Activated T-cell treated with anti-CD3 and anti-CD28 coated beads for 48 hours (primary cell): Measurements from ENCODE around the gene ALS2.
"Not testable (repeated sequence)": the region's sequence is repeated elsewhere in the genome, so short reads cannot be mapped to it uniquely, and the experiment has no call there.

Experiments used
- DNase-seq: peaks from one replicate; pipeline ENCODE4 v3.0.0-alpha.2; 2020; ENCODE audit warnings: low read depth

The ALS2 gene

DNA sequence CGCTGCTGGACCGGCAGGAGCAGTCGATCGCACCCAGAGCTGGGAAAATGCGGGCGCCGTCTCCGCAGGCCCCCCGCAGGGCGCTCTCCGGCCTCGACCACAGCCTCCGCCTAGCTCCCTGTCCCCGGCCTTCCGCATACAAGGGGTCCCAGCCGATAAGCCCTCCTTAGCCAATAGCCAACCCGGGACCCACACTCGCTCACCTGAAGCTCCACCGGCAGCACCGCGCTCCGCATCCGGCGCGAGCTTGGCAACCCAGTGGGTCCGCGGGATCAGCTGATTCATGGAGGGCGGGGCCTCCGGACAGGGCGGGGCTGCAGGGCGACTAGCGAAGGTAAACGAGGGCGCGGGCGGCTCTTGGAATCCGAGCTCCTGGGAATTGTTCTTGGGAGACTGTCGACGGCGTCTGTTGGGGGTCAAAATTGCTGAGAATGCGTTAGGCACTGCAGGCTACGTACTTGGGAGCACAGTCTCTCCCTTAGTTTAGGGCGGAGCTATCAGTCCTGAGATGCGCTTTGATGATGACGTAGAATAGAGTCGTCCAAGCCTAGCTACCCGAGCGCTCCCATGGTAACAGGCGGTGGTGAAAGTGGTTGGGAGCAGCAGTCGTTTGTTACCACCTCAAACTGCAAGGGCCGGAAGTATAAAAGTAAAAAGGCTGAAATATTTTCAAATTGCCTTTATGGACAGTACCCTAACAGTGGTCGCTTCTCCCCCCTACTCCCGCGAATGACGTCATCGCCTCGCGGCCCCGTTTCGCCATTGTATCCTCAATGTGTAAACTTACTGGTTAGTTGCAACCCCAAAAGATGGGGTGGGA, at the start of gene ALS2:
ALS2 (minus strand) TSS at position 260 of the 820 bp plus-strand sequence. CDS start 12,048 bp downstream, outside the sequence.
- DNase-seq: peak; percentile 90

DNA sequence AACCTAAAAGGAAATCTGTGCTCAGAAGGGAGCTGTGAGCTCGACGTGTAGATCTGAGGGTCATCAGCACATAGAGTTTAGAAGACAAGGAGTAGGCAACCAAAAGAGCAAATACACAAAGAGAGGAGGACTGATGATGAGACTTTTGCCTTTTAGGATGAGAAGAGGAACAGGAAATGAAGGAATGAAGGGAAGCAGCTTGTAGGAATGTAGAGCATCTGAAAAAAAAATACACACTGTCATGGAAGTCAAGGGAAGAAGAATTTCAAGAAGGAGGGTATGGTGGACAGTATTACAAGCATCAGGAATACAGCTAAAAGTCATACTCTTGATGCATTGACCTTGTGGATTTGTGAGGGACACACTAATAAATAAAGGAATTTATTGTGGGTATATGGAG, 47.5 kb upstream of the ALS2 start:
- no peak for DNase-seq

DNA sequence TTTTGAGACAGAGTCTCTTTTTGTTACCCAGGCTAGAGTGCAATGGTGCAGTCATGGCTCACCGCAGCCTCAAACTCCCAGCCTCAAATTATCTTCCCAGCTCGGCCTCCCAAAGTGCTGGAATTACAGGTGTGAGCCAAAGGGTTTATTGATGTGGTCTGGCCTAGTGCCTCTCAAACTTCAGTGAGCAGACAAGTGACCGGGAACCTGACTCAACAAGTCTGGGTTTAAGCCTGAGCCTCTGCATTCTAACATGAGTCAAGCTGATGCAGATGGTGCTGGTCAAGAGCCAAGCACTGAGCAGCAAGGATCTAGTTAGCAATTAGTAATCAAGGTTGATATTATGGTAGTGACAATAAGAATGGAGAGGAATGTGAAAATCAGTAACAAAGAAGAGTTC, 46.9 kb upstream of the ALS2 start:
- no peak for DNase-seq

DNA sequence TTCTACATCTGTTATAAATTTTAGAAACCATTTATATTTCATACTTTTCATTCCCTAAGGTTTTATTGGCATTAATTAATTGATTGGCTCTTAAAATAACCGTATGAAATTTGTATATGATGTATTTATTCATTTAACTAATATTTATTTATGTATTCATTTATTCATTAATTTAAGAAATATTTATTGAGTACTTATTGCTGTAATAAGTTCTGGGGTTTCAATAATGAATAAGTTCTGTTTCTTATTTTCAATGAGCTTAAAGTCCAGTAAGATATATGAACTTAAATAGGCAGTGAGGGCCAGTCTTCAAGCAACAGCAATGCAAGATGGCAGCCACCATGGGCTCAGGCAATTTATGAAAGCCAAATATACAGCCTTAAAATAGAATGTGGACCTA, 43.5 kb upstream of the ALS2 start:
- no peak for DNase-seq

DNA sequence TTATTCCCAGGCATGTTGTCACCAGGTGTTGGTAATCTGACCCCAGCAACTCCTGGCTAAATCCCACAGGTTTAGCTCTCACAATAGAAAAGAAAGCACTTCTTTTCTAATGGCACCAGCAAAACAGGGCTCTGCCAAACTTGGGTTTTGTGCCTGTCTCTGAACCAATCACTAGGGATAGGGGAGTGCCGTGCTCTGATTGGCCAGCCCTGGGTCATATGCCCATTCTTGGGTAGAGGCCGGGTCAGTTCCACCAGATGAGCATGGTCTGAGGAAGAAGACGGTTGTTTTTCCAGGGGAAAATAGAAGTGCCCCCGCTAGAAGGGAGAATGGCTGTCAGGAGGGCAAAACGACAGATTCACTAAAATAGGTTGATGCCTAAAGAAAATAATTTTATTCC, 40.3 kb upstream of the ALS2 start:
- no peak for DNase-seq

DNA sequence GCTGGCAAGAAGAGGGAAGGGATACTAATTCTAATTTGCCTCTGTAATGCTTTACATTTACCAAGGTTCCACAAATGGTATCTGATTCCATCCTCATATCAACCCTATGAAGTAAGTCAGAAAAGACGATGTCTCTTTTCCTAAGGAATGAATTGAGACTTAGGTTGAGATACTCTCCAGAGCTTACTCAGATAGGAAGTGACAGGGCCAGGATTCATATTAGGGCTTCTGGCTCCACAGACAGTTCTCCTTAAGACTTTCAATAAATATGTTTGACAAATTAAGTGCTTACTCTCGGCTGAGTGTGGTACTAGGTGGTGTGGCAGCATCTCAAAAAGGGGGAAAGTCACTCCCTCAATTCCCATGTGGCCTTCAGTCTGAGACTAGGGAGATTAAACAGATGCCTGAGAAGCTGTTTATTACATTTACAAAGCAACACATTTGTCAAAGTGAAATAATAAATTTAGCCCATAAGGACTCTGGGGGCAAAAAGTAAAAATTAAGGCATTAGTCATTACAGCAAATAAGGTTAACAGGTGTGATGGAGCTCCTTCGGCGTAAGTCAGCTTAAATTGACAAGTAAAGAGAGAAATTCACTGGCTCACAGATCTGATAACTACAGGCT, 39.8 kb upstream of the ALS2 start:
- no peak for DNase-seq

DNA sequence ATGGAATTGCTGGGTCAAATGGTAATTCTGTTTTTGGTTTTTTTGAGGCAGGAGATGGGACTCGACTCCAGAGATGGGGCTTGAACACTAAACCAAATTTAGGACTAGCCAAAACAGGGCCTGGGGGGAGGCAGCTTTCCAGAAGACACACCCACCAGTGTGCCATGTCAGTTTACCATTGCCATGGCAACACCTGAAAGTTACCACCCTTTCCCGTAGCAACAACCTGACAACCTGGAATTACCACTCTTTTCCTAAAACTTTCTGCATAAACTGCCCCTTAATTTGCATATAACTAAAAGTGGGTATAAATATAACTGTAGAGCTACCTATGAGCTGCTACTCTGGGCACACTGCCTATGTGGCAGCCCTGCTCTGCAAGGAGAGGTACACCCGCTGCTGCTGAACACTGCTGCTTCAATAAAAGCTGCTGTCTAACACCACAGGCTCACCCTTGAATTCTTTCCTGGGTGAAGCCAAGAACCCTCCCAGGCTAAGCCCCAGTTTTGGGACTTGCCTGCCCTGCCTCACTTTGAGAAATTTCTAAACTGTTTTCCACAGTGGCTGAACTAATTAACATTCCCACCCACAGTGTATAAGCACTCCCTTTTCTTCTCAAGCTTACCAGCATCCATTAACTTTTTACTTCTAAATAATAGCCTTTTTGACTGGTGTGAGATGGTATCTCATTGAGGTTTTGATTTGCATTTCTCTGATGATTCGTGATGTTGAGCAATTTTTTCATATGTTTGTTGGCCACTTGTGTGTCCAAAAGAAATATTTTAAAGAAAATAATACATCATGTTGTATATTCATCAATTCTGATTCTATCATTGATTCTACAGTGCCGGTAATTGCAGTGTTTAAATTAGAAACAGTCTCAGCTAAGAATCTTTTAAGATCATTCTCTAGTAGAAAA, 36.2 kb upstream of the ALS2 start:
- no peak for DNase-seq

DNA sequence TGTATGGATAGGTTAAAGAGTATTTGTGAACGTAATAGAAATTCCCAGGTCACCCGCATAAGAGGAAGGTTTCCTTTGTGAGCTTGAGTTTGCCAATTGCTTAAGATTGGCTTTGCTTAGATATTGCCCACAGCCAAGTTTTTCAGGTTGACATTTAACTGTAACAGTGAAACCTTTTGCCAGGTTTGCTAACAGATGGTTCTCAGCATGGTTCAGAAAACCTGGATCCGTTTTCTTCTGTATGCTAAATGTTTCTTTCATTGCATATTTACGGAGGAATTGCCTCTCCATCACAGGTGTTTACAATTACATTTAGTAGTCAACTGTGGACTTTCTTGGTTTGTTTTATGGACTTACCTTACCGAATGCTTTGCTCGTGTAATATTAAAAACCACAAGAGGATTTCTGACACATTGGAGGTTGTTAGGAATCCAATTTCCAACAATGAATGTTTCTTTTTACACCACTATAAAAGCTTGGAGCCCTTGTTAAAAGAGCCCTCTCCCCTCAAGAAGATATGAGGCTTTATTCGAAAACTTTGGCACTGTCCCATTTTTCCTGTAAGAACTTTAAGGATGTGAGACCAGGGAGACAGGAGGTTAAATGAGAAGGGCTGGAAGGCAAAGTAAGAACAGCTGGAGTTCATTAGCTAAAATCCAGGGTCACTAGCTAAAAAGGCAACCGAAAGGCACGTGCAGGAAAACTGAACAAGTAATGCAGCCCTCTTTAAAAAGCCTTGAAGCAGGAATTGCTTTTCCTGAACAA, 33.4 kb upstream of the ALS2 start:
- DNase-seq: no peak

DNA sequence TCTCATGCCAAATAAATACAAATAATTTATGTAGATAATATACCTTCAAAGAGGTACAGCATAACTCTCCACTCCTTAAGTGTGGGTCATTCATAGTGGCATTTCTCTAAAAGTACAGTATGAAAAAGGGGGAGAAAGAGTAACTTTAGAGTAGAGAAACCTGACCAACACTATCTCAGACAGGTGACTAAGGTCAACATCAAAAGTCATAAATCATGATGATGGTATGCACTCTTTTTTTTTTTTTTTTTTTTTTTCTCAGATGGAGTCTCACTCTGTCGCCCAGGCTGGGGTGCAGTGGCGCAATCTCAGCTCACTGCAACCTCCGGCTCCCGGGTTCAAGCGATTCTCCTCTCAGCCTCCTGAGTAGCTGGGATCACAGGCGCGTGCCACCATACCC, 29.9 kb upstream of the ALS2 start:
- not testable (repeated sequence) for DNase-seq

DNA sequence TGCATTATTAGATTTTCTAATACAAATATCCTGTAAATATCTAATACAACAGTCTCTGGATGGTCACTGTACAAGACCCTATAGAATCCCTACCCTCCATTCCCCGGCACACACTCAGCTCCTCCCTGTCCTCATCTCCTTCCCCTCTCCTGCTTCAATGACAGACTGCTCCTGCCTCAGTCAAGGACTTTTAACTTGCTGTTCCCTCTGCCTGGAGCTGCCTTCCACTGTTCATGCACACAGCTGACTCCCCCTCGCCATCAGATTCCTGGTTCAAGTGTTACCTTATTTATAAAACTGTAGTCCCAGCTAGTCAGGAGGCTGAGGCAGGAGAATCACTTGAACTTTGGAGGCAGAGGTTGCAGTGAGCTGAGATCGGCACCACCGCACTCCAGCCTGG, 28.9 kb upstream of the ALS2 start:
- DNase-seq: no peak

DNA sequence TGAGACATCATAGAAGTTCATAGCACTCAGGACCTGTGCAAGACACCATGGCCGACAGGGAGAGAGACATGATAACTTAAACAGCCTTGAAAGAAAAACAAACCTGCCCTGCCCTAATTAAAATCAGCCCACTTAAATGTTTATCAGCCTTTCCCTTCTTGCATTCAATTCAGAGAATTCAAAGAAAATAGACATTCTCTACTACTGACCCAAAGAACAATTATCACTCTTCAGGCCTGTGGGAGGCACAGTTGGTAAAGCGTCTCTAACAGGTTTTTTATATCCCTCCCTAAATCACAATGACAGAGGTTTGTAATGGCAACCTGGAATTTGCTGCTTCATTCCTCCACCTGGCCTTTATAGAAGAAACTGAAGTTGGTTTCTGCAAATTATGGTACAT, 27.3 kb upstream of the ALS2 start:
- DNase-seq: no peak

DNA sequence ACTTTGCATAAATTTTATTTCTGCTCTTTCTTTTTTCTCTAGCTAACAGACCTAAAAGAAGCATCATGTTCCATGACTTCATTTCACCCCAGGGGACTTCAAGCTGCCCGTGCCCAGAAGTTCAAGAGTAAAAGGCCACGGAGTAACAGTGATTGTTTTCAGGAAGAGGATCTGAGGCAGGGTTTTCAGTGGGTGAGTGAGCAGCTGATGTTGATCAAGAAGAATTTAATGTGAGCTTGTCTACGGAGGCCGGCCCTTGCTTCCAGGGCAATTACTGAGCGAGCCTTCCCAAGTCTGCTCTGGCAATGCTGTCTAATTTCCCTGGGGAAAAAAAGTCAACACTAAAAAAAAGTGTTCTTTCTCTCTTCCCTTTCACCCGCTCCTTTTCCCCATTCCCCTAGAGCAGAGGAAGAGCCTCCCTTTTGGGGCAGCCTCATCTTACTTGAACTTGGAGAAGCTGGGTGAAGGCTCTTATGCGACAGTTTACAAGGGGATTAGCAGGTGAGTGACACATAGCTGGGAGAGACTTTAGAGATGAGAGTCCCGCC, 26.8 kb upstream of the ALS2 start:
- DNase-seq: no peak

DNA sequence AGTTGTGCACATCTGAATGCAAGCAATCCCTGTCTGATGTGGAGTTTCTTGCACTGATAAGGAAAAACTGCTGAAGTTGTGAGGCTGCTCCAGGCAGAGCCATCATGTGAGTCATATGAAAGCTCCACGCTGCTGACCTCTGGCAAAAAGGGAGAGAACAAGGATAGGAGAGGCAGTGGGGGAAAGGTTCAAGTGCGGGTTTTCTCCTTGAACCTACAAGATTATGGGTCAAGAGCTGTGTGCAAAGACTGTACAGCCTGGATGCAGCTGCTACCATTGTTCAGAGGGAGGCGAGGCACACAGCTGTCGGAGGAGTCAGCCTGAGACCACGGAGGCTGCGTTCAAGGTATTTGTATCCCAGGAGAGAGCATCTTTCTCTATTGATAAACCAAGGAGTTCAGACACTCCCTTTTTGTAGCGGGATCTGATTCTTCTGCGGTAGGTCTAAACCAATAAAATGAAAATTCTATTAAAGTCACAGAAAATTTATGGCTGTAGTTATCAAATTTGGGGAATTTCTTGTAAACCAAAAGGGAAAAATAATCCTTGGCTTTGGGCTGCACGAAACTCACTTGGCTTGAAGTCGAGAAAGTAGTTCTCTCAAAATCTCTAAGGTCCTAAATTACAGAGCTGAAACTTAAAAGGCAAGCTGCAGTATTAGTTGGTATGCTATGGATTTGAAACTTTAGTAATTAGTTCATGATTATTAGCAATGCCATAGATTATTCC, 25.9 kb upstream of the ALS2 start, which contains the start of gene CDK15:
CDK15 (plus strand) TSS at position 96 of the 729 bp plus-strand sequence; CDS start at position 224, 128 bp downstream.
- DNase-seq: no peak

DNA sequence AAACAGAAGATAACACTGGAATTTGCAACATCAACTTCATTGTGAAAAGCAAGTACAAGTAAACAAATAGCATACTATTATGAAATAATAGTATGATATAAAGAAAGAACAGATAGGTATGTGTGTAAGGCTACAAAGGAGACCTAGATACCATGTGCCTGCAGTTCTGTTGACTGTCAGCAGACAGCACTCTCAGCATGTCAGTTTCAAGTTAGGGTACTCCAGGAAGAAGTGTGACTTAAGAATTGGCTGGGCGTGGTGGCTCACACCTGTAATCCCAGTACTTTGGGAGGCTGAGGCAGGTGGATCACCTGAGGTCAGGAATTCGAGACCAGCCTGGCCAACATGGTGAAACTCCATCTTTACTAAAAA, 18.2 kb upstream of the ALS2 start:
- DNase-seq: not testable (repeated sequence)

DNA sequence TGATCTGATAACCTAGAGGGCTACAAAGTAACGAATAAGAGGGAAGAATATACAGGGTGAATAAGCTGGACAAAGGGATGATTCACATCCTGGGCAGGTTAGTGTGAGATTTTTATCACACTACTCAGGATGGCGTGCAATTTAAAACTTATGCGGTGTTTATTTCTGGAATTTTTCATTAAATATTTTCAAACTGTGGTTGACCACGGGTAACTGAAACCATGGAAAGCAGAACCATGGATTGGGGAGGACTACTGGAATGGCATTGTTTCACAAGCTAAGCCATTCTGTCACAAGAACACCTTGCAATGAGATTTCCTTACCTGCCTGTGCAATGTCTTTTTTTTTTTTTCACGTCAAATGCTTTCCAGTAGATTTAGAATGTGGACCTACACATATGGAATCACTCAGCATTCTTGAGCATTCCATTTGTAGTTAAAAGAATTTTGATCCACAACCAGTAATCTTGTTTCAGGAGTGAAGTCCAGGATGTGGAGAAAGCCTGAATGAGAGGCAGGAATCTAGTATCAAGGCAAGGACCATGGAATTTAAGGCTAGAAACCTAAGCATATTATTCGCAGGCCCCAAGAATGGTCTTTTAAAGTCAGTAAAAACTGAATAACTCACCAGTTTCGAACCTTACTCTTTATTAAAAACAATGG, 17.6 kb upstream of the ALS2 start:
- DNase-seq: no peak

DNA sequence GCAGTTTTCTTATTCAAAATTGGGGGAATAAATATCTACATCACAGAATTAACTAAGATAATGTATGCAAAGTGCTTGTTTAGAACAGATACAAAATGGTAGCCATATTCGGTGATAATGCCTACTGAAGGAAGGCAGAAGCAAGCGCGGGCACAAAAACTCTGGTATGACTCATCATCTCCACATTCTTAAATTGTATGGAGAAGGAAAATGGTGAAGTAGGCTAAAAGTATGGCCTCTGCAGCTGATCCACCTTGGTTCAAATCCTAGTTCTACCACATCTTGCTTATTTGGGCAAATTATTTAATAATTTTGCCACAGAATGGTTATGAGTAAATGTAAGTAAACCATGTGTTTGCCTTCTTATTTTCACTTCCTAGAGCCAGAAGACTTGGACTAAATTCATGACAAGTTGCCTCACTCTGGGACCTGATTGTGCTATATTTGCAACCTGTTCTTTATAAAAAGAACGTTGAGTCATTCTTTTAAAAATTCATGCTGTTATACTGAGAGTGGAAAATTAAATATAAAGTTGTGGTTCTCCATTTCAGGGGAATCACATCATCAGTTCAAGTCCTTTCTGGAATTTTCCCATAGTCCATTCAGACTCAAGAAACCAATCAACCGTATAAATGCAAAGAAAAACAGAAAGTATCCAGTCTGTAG, 16.6 kb upstream of the ALS2 start:
- DNase-seq: no peak

DNA sequence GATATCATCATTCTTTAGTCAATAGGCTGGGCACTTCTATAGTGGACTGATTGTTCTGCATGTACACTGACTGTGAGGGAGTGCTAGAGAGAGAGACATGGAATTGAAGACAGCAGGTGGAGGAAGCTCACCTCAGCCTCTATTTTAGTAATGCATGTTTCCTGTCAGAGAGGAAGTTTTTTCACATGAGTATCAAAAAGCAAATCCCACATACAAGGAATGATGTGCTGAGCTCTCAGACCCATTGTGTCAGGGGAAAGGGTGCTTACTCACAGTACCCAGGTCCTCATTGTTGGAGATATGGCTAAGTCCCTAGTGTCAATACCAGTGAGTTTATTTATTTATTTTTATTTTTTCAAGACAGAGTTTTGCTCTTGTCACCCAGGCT, 15.7 kb upstream of the ALS2 start:
- DNase-seq: no peak

DNA sequence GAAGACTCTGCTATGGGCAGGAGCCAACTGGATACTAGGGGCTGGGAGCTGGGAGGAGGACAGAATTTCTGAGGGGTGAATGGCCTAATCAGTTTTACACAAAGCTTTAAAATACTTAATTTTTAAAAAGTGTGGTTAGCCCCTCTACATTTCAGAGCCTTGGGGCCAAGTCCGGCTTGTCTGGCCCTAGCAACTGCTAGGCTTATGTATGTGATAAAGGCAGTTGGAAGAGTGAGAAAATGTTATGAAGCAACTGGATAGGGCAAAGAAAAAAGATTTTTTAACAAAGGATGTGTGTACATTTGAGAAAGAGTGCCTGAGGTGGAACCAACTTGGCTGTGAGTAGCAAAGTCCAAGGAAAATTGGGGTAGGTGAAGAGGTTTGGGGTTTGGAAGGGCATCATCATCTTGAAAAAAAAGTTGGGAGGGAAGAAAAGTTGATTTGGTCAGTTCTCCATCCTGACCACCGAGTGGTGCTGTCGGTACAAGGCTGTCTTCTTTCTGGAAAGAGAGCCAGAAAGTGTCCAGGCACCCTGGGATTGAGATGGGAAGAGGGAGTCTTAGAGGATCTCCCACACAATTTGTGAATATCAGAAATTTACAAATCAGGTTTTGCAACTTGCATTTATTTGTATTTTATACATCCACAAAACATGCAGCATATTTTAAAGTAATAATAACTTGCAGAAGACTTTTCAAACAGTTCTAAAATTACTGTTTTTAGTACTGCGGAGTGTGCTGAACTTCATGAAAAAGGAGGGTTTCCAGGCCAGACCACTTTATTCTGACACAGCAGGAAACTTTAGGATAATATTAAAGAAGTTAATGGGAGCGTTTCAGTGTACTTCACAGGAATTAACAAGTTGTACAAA, 15.1 kb upstream of the ALS2 start:
- no peak for DNase-seq

DNA sequence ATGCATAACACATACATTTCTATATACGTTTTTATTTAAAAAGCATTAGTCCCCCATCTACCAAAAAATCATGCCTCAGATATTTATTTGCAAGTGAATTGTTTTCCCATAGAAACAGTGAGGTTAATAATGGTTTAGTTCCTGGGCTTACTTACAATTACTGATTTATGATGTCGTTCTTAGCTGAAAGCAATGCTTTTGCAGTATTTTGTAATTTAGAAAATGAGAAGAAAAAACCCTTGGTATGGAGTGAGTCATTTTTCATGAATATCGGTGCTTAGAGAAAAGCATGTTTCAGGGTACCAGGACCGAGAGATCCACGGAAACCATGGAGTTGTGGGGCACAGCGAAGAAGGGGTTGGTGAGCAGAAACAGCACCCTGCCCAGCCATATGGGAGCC, 13.6 kb upstream of the ALS2 start:
- no peak for DNase-seq
